HT-29 (cell line): ENCODE data around the gene CCDC137. TPM values are rescaled to one million over a fixed set of nuclear protein-coding genes. Genes with fewer than 3 reads are reported as not detected.
A peak's percentile ranks its signal among the peaks of the same experiment; 100 is the strongest.
"Not testable (repeated sequence)": the region's sequence is repeated elsewhere in the genome, so short reads cannot be mapped to it uniquely, and the experiment has no call there.

Experiments
- DNase-seq: peaks from one replicate; pipeline ENCODE4 v3.0.0-alpha.2; 2015; ENCODE audit warnings: low spot score
- total RNA-seq: library from RNA; depleted of rRNA; stranded (reverse); fragments of >200 nt; shearing (Covaris generic); gene quantifications from 2 replicates; pipeline ENCODE4 v1.2.3, GENCODE V29; 2014; rRNA removed

CCDC137 gene, protein sequence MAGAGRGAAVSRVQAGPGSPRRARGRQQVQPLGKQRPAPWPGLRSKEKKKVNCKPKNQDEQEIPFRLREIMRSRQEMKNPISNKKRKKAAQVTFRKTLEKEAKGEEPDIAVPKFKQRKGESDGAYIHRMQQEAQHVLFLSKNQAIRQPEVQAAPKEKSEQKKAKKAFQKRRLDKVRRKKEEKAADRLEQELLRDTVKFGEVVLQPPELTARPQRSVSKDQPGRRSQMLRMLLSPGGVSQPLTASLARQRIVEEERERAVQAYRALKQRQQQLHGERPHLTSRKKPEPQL
- 33.8 and 33.9 TPM in 2 replicates for total RNA-seq

DNA sequence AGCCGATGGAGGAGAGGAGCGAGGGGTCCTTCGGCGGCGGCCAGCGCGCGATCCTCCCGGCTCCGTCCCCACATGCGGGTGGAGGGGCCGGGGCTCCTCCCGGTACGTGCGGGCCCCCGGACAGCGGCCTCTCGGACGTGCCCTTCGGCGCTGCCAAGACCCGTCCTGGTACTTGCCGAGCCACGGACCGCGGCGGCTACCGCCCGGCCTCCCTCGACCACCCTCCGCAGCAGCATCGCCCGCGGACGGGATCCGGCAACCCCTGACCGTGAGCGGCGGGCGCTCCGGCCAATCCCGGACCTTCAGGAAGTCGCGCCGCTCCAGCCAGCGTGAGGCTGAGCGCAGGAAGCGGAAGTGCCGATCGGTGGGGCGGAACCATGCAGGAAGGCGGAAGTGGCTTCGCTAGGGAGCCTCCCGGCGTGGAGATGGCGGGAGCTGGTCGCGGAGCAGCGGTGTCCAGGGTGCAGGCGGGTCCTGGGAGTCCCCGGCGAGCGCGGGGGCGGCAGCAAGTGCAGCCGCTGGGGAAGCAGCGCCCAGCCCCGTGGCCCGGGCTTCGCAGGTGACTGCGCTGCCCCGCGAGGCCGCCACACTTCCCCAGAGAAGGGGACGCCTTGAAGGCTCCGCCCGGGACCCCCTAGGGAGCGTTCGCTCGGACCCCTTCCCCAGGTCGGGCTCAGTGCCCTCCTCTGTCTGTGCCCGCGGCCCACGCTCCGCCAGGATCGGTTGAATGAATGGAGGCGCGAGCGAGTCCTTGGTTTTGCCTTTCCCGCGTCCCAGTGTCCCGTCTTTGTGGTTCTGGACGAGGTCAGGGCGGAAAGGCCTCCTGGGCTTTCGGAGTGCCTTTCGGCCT lies at the start of gene CCDC137, which contains the start of gene OXLD1:
CCDC137 (plus strand) TSS at position 396 of the 850 bp plus-strand sequence; CDS start at position 426, 30 bp downstream.
OXLD1 (minus strand) TSS at position 264 of the 850 bp plus-strand sequence; CDS start at position 236, 28 bp downstream.
- peak; percentile 94 for DNase-seq

GRCh38 chr17:81616877-81617276 lies 49.7 kb upstream of the CCDC137 start:
- DNase-seq: no peak

DNA sequence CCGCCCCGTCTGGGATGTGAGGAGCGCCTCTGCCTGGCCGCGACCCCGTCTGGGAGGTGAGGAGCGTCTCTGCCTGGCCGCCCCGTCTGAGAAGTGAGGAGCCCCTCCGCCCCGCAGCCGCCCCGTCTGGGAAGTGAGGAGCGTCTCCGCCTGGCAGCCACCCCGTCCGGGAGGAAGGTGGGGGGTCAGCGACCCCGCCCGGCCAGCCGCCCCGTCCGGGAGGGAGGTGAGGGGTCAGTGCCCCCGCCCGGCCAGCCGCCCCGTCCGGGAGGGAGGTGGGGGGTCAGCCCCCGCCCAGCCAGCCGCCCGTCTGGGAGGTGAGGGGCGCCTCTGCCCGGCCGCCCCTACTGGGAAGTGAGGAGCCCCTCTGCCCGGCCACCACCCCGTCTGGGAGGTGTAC lies 48.2 kb upstream of the CCDC137 start:
- not testable (repeated sequence) for DNase-seq

DNA sequence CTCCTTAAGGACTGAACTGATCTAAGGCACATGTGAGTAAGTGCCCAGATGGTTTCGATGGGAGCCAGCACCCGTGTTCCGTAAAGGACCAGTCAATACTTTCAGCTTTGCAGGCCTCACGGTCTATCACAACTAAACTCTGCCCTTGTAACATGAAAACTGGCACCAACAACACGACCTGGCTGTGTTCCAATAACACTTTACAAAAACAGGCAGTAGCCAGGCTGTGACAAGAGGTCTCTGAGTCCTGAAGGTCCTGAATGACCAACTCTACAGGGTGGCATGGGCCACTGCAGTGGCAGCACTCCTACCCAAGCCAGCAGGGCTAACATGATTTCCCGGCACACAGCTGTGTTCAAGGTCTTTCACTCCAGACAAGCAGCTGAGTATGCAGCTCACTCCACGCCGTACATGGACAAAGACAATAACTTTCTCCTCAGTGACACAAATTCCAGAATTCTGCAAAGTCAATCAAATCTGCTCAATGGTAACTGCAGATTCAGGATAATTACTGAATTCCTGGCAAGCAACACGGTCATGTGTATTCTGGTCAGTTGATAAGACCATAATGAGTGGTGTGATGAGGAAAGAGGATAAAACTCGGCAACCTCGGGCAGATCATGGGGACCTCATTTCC lies 44.9 kb upstream of the CCDC137 start:
- no peak for DNase-seq

DNA sequence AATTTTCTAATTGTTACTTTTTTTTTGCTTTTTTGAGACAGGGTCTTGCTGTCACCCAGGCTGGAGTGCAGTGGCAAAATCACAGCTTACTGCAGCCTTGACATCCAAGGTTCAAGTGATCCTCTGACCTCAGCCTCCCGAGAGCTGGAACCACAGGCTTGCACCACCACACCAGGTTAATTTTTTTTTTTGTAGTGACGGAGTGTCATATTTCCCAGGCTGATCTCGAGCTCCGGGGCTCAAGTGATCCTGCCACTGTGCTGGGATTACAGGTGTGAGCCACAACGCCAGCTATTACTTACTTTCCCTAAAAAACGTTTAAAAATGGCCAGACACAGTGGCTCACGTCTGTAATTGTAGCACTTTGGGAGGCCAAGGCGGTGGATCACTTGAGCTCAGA lies 36.3 kb upstream of the CCDC137 start:
- DNase-seq: no peak

DNA sequence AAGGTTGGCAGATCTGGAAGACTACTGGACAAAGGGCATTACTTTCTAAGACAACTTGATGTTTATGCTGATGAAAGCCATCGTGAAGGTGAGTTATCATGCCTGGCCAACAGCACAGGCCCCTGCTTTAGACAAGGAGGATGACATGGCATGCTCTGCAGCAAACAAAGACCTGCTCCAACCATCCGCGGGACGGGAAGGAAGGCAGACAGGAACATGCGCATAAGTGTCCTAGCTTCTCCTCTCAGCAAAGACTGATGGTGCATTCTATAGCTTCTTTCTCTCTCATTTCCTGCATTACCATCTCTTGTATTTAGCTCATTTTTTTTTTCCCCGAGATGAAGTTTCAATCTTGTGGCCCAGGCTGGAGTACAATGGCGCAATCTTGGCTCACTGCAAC lies 35.1 kb upstream of the CCDC137 start:
- DNase-seq: no peak

GRCh38 chr17:81635431-81635830 lies 31.1 kb upstream of the CCDC137 start:
- peak; percentile 58 for DNase-seq

- DNase-seq: no peak
Measured at GRCh38 chr17:81635973-81636504, 30.5 kb upstream of the CCDC137 start.

DNA sequence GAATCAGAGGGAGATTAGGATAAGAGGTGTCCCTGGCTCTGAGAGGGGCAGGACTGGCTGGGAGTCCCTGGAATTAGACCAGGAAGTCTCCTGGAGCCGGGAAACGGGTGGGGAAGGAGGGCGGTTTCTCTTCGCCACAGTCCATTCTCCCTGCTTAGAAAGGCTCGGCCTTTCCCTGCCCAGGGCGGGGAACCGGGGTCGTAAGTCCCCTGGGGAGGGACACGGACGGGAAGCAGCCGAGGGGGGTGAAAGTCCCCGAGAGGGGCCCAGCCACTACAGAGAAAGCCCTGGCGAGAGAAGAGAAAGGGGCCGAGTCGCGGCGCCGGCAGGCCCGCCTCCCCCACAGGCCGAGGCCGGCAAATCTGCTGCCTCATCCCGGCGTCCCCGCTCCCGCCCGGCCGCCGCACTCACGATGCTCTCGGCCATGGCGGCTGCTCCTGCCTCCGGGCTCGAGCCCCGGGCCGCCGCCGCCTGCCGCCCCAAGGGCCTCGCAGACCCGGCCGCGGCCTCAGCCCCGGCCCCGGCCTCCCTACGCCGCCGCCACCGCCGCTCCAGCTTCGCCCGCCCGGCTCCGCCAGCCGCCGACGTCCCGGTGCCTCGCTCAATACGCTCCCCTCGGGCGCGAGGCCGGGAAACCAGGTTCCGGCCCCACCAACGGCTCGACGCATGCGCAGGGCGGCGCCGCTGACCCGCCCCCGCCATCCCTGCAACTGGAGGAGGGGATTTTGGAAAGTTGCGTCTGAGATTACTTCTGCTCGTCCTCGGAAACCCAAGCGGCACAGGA lies 29.8 kb upstream of the CCDC137 start, which contains the start of the genes NPLOC4 and TSPAN10:
NPLOC4 (minus strand) TSS at position 608 of the 784 bp plus-strand sequence; CDS start at position 426, 182 bp downstream.
TSPAN10 (plus strand) TSS at position 692 of the 784 bp plus-strand sequence. CDS start 5,217 bp downstream, outside the sequence.
- peak; percentile 82 for DNase-seq

DNA sequence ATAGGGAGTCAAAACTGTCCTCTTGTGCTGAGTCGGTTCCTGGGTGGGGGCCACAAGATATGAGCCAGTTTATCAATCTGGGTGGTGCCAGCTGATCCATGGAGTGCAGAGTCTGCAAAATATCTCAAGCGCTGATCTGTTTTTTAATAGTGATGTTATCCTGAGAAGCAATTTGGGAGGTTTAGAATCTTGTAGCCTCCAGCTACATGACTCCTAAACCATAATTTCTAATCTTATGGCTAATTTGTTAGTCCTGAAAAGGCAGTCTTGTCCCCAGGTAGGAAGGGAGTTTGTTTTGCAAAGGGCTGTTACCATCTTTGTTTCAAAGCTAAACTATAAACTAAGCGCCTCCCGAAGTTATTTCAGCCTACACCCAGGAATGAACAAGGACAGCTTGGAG lies 27.9 kb upstream of the CCDC137 start:
- no peak for DNase-seq

DNA sequence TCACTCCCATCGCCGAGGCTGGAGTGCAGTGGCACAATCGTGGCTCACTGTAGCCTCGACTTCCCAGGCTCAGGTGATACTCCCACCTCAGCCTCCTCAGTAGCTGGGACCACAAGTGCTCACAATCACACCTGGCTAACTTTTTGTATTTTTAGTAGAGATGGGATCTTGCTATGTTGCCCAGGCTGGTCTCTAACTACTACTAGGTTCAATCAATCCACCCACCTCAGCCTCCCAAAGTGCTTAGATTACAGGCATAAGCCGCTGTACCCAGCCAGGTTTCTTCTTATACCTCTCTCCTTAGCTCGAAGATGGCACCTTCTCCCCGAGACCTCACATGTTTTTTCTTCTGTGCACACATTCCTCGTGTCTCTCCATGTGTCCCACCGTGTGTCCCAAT lies 26.5 kb upstream of the CCDC137 start:
- no peak for DNase-seq

- peak; percentile 7 for DNase-seq
Measured at GRCh38 chr17:81641825-81642489, 24.6 kb upstream of the CCDC137 start.

DNA sequence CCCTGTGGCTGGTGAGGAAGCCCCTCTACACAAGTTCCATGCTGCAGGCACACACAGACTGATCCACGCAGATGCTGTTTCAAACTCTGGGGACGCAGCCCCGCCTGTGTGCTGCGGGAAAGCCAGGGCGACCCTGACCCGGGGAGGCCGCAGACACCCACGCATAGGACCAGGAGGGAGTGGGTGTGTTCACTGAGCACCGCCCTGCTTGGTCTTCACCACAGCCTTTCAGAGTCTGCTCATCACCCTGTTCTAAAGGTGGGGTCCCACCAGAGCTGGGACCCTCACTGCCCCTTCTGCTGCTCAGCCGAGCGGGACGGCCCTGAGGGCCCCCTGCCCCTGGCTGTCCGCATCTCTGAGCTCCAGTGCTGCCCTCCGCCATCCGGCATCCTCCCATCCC lies 22.0 kb upstream of the CCDC137 start:
- DNase-seq: no peak

DNA sequence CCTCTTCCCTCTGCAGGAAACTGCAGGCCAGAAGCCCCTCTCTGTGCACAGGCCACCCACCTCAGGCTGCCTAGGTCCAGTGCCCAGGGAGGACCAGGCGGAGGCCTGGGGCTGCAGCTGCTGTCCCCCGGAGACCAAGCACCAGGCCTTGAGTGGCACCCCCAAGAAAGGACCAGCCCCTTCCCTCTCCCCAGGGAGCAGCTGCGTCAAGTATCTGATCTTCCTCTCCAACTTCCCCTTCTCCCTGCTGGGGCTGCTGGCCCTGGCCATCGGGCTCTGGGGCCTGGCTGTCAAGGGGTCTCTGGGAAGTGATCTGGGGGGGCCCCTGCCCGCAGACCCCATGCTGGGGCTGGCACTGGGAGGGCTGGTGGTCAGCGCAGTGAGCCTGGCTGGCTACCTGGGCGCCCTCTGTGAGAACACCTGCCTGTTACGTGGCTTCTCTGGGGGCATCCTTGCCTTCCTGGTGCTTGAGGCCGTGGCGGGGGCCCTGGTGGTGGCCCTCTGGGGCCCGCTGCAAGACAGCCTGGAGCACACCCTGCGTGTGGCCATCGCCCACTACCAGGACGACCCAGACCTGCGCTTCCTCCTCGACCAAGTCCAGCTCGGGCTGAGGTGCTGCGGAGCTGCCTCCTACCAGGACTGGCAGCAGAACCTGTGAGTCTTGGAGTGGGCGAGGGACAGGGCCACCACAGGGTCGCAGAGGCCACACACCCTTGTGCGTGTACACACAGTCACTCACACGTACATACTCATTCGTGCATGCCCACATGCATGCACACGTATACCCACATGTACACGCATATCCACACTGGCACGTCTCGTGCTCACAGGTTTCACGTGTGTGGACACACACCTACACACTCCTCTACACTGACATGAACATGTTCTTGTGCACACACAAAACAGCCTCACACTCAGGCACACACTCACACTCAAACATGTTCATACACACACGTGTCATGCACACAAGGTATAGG lies 21.3 kb upstream of the CCDC137 start:
- DNase-seq: no peak

- DNase-seq: no peak
Measured at GRCh38 chr17:81646869-81647600, 19.5 kb upstream of the CCDC137 start.

DNA sequence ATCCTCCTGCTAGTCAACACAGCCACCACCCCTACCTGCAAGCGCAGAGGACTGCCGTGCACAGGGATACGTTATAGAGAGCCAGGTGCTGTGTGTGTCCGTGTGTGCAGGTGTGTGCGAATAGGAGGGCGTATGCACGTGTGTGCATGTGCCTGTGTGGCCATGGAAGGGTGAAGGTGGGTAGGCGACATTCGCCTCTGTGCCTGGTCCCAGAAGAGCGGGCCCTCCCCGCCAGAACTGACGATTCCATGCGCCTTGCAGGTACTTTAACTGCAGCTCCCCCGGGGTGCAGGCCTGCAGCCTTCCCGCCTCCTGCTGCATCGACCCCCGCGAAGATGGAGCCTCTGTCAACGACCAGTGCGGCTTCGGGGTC lies 18.9 kb upstream of the CCDC137 start:
- no peak for DNase-seq

DNA sequence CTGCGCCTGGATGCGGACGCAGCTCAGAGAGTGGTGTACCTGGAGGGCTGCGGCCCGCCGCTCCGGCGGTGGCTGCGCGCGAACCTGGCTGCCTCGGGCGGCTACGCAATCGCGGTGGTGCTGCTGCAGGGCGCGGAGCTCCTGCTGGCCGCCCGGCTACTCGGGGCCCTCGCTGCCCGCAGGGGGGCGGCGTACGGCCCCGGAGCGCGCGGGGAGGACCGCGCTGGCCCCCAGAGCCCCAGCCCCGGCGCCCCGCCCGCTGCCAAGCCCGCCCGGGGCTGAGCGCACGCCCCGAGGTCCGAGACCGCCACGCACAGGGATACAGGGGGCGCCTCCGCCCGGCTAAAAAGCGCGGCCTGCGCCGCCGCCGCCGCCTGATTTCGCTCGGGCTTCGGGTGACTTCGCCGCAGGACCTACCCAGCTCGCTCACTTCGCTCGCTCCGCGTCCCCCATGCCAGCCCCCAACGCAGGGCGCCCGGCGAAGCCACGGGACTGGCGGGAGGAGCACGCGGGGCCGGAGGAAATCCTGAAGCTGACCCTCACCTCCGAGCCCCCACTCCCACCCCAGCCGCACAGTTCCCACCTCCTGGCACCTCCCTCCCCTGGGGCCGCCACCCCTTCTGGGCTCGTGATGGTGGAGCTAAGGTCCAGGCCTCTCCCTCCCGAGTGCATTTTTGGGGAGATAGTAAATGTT lies 18.4 kb upstream of the CCDC137 start:
- DNase-seq: no peak

GRCh38 chr17:81648707-81649085 lies 17.8 kb upstream of the CCDC137 start:
- no peak for DNase-seq
